ENCODE data around the gene TMEM123. TPM values are rescaled to one million over a fixed set of nuclear protein-coding genes. Genes with fewer than 3 reads are reported as not detected.

The TMEM123 gene
- total and polyA plus RNA-seq, 2 donors (not counting 3 experiments of a cell fraction or from before 2014, with no cell fraction given): 201 to 257 TPM

- no peak overlapping the region for H3K4me3 ChIP-seq (replicated peaks in 1 of 3; ENCODE audit: insufficient read depth in 1 of 3, low read depth in 1 of 3, low read length in 3 of 3)
- no peak for FAIRE-seq
- dilution Hi-C loops (cut with MboI; ENCODE audit: extremely low pct_ligation_motif_present, low sequenced_read_pairs): no loop called here
- intact Hi-C loops (cut with micrococcal nuclease): no loop called here
- no peak overlapping the region for H3K27ac ChIP-seq (ENCODE audit: insufficient read depth, low read depth, low read length)
- H3K9me1 ChIP-seq (replicated peaks; ENCODE audit: control insufficient read depth, extremely low read depth, insufficient read depth, low read length): no peaks in the 10 kb centered on the region
- H3K4me1 ChIP-seq (ENCODE audit: control insufficient read depth, extremely low read depth, insufficient read depth, low read length): peaks cover 9% of the 10 kb centered on the region
- DNase-seq (ENCODE audit: low read depth, low spot score): no peak
- H3K36me3 ChIP-seq (ENCODE audit: control insufficient read depth in 2 of 2, extremely low read depth in 1 of 2, insufficient read depth in 2 of 2, low read length in 2 of 2): peaks cover 12 to 28% of the 10 kb centered on the region in 2 experiments
- H3K27me3 ChIP-seq (ENCODE audit: control insufficient read depth in 2 of 2, insufficient read depth in 2 of 2, low read length in 2 of 2): no peaks in the 10 kb centered on the region
- no peaks in the 10 kb centered on the region for H4K20me1 ChIP-seq (replicated peaks; ENCODE audit: control insufficient read depth, extremely low read depth, insufficient read depth, low read length)
- ChIA-PET POLR2A (no interaction called here), CTCF (interaction anchor here (1.0 to 3.7 kb wide), 3 partner anchors 22 to 298 kb away, joined by 4 to 58 read pairs (median 4); no protein-coding TSS in a partner anchor)
- H3K4me2 ChIP-seq (ENCODE audit: insufficient read depth, low read length): no peak overlapping the region
- H3K9ac ChIP-seq (replicated peaks; ENCODE audit: extremely low read depth, insufficient read depth, low read length): no peak overlapping the region
- no TSS peak for BruUV-seq (replicated peaks)
- TF ChIP-seq CTCF (IDR thresholded peaks at IDR 0.05; ENCODE audit: extremely low read depth in 1 of 2, insufficient read depth in 1 of 2, low read depth in 1 of 2, low read length in 2 of 2) (no peak), GATA2 (IDR thresholded peaks at IDR 0.05; ENCODE audit: insufficient read depth, insufficient read length, low read depth, low read length) (no peak), EZH2 (IDR thresholded peaks at IDR 0.05; ENCODE audit: borderline replicate concordance, low read depth, low read length, severe bottlenecking) (no peak), POLR2A (IDR thresholded peaks at IDR 0.05; ENCODE audit: low read depth, low read length) (no peak), MYC (IDR thresholded peaks at IDR 0.05; ENCODE audit: low read depth, low read length) (no peak), MAX (IDR thresholded peaks at IDR 0.05; ENCODE audit: insufficient read depth, insufficient read length) (no peak), POLR2AphosphoS5 (IDR thresholded peaks at IDR 0.05; ENCODE audit: insufficient read depth, low read depth, low read length) (no peak), FOS (IDR thresholded peaks at IDR 0.05; ENCODE audit: borderline replicate concordance, insufficient read depth, low read length) (no peak), JUN (IDR thresholded peaks at IDR 0.05; ENCODE audit: borderline replicate concordance, insufficient read depth, insufficient read length, low read depth) (no peak)
- H3K9me3 ChIP-seq (replicated peaks; ENCODE audit: control insufficient read depth, insufficient read depth, low read length): no peaks in the 10 kb centered on the region
- no peak overlapping the region for H2AFZ ChIP-seq (ENCODE audit: low read depth, low read length)
- H3K79me2 ChIP-seq (ENCODE audit: control insufficient read depth, insufficient read depth, low read length): peaks cover 27% of the 10 kb centered on the region
Measured at GRCh38 chr11:102368472-102368871, 84.1 kb downstream of the TMEM123 start.
